Right renal cortex interstitium (tissue), 3 donors: ENCODE measurements around the gene FOXP3. TPM values are rescaled to one million over a fixed set of nuclear protein-coding genes. Genes with fewer than 3 reads are reported as not detected.

Experiments
- DNase-seq, 3 donors: peaks; one replicate each; pipeline ENCODE4 v3.0.0-alpha.2; 2013; ENCODE audit warnings: low read depth in 3 of 3, low spot score in 2 of 3
- polyA plus RNA-seq, 3 donors: library from polyadenylated mRNA; unstranded; fragments of 120-200 nt; gene quantifications; one replicate each; pipeline ENCODE4 v1.2.1, GENCODE V29; 2013; ENCODE audit not compliant: insufficient read length in 3 of 3

The FOXP3 gene
- polyA plus RNA-seq, 3 donors, result 0.76 to 0.82 (median 0.79) TPM

DNA sequence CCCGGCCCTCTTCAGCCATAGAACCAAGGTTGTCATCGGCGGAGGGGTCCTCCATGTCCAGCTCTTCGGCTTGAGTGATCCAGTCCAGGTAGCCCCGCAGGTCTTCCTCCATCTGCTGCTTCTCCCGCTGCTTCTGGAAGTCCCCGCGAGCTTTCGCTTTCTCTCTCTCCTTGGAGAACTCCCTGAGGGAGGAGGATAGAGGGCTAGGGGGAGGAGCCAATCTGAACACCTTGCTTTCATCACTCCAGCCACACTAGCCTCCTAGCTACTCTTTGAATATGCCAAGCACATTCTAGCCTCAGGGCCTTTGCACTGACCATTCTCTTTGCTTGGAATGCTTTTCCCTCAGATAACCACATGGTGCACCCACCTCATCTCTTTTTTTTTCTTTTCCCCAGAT is 37.6 kb downstream of the FOXP3 start:
- no peak for DNase-seq

DNA sequence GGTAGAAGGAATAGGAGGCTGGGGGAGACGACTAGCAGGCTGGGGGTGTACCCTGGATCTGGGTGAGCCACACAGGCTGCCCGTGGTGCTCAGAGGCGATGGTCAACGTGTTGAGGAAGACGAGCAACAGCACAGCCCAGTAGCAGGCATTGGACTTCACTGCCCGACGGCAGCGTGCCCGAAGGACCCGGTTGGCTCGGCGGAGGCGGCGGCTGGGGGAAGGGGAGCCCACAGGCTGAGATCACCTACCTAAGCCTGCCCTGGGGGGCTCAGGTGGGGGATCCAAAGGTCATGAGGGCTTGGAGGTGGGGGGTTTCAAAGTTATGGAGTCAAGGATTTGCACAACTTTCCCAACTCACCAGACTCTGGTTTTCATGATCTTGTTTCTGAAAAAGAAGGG is 38.7 kb downstream of the FOXP3 start:
- no peak for DNase-seq

DNA sequence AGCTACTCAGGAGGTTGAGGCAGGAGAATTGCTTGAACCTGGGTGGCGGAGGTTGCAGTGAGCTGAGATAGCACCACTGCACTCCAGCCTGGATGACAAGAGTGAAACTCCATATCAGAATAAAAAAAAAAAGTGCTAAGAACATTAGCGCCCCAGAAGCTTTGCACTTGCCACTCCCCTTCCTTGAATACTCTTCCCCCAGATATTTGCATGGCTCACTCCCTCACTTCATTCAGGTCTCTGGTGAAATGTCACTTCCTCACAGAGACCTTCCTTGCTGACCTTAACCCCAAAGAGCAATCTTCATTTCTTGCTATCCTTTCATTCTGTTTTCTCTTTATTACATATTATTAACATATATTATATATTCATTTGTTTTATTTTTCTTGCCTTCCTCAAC is 42.6 kb downstream of the FOXP3 start:
- DNase-seq, result no peak

DNA sequence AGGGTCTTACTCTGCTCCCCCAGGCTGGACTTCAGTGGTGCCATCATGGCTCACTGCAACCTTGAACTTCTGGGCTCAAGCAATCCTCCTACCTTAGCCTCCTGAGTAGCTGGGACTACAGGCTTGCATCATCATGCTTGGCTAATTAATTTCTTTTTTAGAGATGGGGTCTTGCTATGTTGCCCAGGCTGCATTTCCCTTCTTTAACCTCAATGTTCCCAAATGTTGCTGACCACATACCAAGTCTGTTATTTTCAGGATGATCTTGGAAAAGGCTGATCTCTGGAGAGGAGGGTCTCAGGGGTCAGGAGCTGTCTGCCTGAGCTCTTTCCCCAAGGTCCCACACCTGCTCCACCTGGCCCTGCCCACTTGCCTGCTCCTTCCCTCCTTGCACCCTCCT is 44.4 kb downstream of the FOXP3 start:
- no peak for DNase-seq

DNA sequence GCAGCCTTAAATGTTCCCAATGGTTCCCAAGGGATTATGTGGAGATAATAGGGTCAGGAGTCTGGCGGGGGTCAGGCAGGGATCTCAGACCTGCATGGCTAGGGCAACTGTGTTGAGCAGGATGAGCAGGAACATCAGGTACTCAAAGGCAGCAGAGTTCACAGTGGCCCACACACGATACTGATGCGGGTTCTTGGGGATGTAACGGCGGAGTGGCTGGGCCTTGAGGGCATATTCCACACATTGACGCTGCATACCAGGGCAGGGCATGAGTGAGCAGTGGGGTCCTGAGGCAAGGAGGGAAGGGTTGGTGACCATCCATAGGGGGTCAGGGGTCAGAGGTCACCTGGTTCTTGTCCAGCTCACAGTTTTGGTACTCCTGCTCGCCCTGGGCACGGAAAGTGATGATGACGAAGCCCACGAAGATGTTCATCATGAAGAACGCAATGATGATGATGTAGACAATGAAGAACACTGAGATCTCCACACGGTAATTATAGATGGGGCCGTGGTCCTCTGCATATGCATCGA is 49.4 kb downstream of the FOXP3 start:
- DNase-seq, result no peak

DNA sequence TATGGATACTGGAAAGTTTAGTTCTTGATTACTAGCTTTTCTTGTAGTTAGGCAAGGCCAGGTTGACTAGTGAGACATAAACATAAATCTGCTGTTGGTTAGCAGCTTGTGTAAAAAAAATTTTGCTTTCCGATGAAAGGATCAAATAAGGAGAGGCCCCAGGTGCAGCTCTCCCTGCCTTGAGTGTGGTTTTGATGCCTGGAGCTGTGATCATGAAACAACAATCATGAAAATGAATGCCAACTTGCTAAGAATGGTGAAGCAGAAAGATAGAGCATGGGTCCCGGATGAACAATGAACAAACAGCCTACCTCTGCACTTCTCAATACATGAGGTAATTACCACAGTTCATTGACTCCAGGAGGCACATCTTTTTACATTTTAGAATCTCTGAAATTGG is 50.1 kb downstream of the FOXP3 start:
- DNase-seq, result no peak

DNA sequence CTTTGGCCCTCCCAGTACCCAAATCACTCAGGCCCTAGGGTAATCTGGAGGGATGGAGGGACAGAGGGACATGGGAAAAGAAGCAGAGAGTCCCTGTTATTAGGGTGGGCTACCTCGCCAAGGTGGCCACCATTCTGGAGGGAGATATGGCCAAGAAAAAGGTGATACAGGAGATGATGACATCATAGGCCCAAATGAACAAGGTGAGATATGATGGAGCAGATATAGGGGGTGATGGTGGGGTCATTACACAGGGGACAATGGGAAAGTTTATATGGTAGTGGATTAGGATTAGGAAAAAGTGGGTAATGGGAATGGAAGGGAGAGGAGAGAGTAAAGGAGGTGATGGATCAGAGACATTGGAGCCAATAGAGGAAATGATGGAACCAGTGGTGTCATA is 51.6 kb downstream of the FOXP3 start:
- no peak for DNase-seq

DNA sequence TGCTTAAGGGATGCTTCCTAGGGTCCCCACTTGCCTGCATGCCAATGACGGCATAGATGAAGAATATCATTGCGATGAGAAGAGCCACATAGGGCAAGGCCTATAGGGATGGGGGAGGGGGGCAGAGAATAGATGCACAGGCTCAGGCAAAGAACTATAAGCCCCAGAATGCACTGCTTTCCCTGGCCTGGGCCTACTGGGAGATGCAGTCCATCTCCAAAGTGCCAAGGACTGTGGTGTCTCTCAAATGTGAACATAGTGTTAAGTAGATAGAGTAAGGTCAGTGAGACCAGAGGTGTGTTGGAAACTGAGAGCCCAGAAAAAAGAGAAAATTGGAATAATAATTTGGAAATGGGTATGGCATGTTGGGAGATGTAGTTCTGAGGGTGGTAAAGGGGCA is 52.3 kb downstream of the FOXP3 start:
- DNase-seq, result no peak

DNA sequence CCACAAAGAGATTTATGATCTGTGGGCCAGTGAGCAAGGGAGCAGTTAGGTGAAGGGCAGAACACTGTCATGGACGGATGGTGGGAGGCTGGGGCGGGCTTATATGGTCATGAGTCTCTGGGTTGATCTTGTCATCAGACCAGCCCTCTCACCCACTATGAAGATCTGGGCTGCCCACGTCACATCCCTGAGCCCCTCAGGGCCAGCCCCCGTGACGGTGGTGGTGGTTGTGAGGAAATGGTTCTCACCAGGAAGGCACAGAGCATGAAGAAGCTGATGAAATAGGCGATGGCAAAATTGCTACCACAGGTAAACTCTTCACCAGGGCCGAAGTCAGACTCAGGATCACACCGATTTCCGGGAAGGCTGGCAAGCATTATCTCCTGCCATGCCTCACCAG is 53.4 kb downstream of the FOXP3 start:
- DNase-seq, result no peak

DNA sequence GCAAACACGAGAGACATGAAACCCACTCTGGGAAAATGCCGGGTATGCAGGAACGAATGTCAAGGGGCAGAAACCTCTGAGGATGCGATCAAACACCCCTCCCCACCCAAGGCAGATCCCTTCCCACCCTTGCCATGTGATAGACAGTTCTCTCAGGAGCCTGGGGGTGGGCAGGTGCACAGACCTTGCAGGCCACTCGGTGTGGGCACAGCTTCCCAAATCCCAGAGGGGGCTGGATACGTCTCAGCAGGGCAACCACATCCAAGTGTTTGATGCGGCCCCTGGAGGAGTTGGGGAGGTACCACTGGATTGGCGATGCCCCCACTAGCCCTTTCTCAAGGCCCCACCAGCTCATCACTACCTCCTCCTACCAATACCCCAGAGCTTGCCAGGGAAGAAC is 54.1 kb downstream of the FOXP3 start:
- no peak for DNase-seq

DNA sequence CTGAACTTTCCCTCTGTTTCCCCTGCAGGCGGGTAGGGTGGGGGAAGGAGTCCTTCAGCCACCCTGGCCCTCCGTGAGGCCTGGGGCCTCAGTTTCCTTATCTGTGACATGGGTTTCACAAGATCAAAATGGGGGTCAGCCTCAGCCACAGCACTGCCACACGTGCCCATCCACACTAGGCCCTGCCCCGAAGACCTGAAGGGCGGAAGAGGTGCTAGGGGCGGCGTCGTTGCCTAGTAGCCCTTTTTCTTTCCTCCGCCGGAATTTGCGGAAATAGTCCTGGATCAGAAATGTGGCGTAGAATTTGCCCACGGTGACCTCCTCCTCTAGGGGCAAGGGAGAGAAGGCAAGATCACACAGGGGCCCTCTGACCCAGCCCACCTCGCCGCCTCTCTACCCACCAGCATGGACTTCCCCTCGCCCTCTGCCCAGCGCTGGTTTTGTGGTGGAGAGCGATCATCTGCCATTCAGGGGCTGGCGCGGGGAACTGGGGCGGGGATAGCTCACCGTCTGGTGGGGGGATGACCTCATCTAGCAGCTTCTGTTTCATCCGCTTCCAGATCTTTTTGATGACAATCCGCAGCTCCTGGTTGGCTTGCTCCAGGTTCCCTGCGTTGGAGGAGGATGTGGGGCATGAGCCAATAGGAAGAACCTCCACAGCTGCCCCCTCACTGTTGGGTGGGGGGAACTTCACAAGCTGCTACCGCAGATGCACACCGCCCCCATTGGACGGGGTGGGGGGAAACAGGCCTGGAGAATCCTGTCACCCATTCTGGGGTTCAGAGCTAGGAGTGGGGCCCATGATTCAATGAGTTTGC is 54.9 kb downstream of the FOXP3 start:
- no peak for DNase-seq

DNA sequence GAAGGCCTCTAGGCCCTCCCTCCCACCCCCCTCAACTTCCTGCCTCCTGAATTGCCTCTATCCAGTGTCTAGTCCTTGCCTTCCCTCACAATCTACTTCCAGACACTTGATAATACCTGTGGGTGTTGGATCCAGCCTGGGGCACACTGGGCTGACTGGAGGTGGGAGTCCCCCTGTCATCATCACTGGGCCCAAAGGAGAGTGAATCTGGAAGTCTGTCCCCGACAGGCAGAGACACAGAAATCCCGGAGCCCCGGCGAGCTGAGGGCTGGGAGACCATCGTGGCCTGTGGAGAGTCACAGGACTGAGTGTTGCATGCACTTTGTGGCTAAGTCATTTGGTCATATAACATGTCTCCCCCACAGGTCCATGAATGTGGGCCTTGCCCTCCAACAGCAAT is 56.1 kb downstream of the FOXP3 start:
- no peak for DNase-seq

DNA sequence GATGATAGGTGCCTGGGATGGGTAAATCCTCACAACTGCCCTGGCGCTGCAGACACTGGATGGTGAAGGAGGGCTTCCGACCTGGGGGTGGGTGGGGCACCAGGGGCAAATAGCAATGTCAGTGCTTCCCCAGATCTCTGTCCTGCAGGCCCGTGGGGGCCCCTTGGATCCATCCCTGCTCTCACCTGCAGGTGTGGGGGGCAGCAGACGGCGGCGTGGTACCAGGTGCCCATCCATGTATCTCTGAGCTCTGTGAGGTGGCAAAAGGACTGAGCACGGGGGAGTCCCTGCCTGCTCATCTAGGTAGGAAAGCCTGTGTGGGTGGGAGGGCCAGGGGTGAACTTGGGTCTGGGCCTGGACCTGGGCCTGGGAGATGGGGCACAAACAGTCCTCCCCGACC is 58.0 kb downstream of the FOXP3 start:
- no peak for DNase-seq

DNA sequence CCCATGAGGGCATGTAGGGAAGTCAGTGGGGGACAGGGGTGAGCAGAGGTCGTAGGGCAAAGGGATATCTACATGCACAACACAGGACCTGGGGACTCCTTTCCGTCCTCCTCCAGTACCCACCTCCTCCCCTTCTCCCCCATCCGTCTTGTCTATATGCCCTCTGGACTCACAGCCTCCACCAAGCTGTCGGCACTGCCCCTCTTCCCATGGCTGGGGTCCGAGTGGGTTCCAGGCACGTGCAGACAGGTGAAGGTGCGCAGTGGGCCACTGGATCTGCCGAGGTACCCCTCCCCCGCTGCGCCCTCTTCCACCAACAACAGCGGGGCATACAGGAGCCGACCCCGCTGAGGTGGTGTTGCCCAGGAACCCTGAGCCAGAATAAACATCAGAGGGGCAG is 59.1 kb downstream of the FOXP3 start:
- DNase-seq, result no peak

DNA sequence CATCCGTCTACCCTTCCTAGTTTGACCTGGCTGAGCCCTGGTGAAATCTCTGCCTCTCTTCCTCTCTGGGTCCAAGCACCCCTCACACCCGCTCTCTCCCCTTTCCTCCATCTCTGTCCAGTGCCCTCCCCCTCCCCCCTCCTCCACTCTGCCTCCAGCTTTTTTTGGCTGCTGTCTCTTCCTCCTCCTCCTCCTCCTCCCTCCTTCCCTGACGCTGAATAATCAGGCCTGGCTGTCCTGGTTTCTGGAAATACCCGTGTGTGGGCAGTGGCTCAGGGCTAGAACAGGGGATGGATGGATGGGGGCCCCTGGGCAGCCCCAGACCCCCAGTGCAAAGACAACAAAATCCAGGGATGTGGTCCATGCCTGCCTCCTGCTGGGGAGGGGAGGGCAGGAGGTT is 59.8 kb downstream of the FOXP3 start:
- DNase-seq, result no peak

DNA sequence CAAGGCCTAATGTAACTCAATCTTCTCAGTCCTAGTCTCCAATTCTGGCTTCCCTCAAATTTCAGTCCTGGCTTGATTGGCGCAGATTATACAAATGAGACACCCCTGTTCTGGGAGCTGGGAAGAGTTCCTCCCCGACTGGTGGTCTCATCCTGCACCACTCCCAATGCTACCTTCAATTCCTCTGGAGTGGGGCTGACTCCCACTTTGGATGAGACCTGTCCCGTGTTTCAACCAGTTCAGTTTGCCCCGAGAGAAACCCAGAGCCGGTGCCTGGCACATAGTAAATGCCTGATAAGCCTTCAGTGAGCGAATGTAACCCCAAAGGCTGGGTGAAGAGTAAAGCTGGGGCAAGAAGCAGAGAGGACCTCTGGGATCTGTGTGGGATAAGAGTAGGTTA is 60.5 kb downstream of the FOXP3 start:
- no peak for DNase-seq

DNA sequence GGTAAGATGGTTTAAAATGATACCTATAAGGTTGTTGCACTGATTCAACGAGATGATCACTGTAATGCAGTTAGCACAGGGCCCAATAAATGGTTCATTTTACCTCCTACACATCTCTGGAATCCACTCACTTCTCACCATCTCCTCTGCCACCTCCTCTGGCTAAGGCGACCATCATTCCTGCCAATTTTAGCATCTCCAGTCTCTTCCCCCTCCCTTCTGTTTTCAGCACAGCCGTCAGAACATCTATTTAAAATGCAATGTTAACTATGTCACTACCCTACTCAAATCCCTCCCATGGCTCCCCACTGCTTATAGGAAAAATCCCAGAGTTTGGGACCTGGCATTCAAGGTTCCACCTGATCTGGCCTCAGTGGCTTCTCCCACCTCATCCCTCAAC is 61.0 kb downstream of the FOXP3 start:
- DNase-seq, result no peak

DNA sequence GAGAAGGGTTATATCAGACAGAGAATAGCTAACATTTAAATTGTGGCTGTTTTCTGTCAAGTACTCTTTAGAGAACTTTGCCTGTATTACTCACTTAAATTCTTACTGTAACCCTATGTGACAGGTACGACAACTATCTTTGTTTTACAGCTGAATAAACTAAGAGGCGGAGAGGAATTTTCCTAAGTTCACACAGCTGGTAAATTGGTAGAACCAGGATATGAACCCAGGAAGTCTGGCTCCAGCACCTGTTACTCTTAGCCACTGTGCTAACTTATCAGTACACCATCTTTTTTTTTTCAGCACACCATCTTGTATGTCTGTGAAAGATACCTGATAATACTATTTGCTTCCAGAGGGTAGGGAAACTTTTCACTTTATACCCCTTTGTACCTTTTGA is 62.5 kb downstream of the FOXP3 start:
- no peak for DNase-seq

Other genes with a start within 250 kb of the FOXP3 start
- gene TFE3, start 221.4 kb downstream of the FOXP3 start, polyA plus RNA-seq, result 10 to 100 TPM; 24.9 to 27.9 (median 25.2) TPM
- 1 to 10 TPM; 7.6 to 8.9 (median 8.7) TPM for gene CCDC120, start 205.7 kb downstream of the FOXP3 start, polyA plus RNA-seq
- 10 to 100 TPM; 32.2 to 35.3 (median 32.3) TPM for gene PRAF2, start 190.7 kb downstream of the FOXP3 start, polyA plus RNA-seq
- 10 to 100 TPM; 58.9 to 60.2 (median 59.4) TPM for gene WDR45, start 184.8 kb downstream of the FOXP3 start, polyA plus RNA-seq
- gene GPKOW, start 141.0 kb downstream of the FOXP3 start, polyA plus RNA-seq, result 10 to 100 TPM; 21.8 to 25.8 (median 24.2) TPM
- 1 to 10 TPM; 2.7 to 5.3 (median 3.6) TPM for gene MAGIX, start 102.0 kb downstream of the FOXP3 start, polyA plus RNA-seq
- gene PLP2, start 92.8 kb downstream of the FOXP3 start, polyA plus RNA-seq, result 10 to 100 TPM; 29.7 to 40.3 (median 37.7) TPM
- 1 to 10 TPM; 3.2 to 4.6 (median 3.8) TPM for gene PRICKLE3, start 78.3 kb downstream of the FOXP3 start, polyA plus RNA-seq
- 1 to 10 TPM; 1.7 to 2.6 (median 2.5) TPM for gene SYP, start 64.5 kb downstream of the FOXP3 start, polyA plus RNA-seq
- under 1 TPM; 0.15 to 0.29 (median 0.17) TPM for gene CACNA1F, start 31.4 kb downstream of the FOXP3 start, polyA plus RNA-seq
- 10 to 100 TPM; 15.2 to 18.1 (median 15.2) TPM for gene CCDC22, start 29.2 kb downstream of the FOXP3 start, polyA plus RNA-seq
- gene PPP1R3F, start 5.1 kb upstream of the FOXP3 start, polyA plus RNA-seq, result 1 to 10 TPM; 4.9 to 6.0 (median 5.8) TPM
- gene GAGE10, start 38.9 kb upstream of the FOXP3 start, polyA plus RNA-seq, result not detected
- not detected for gene GAGE12J, start 57.3 kb upstream of the FOXP3 start, polyA plus RNA-seq
- gene GAGE13, start 66.9 kb upstream of the FOXP3 start, polyA plus RNA-seq, result under 1 TPM in 1 of 3 donors, not detected in 2; 0.40 TPM